ENCODE measurements around the gene HOPX.
A peak's percentile ranks its signal among the peaks of the same experiment; 100 is the strongest.

Gene HOPX

DNA sequence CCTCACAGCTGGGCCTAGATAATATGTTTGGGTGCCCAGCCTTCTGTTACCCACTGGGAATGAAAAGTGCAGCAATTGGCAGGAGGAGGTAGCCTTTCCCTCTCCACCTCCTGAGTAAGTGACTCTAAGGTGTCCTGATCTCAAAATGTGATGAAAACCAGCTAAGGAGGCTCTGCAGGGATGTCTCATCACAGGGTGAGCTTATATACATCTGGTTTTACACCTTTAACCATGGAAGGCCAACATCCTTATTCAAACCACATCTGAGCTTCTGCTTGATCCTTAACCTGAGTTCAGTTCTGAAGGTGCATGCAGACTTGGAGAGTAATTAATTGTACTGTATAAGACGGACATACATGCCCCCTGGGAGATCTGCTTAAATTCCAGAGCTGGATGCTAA is 53.7 kb downstream of the HOPX start:
- DNase-seq (ENCODE audit: low read depth): no peak
- TF ChIP-seq POLR2A (IDR thresholded peaks at IDR 0.05; ENCODE audit: extremely low read depth, insufficient read length) (no peak), MYC (IDR thresholded peaks at IDR 0.05; ENCODE audit: low read depth, low read length) (no peak)
- TF ChIP-seq, protein P1, sequence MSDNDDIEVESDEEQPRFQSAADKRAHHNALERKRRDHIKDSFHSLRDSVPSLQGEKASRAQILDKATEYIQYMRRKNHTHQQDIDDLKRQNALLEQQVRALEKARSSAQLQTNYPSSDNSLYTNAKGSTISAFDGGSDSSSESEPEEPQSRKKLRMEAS (IDR thresholded peaks at IDR 0.05; ENCODE audit: low read depth, low read length): no peak
- TF ChIP-seq, protein P2, sequence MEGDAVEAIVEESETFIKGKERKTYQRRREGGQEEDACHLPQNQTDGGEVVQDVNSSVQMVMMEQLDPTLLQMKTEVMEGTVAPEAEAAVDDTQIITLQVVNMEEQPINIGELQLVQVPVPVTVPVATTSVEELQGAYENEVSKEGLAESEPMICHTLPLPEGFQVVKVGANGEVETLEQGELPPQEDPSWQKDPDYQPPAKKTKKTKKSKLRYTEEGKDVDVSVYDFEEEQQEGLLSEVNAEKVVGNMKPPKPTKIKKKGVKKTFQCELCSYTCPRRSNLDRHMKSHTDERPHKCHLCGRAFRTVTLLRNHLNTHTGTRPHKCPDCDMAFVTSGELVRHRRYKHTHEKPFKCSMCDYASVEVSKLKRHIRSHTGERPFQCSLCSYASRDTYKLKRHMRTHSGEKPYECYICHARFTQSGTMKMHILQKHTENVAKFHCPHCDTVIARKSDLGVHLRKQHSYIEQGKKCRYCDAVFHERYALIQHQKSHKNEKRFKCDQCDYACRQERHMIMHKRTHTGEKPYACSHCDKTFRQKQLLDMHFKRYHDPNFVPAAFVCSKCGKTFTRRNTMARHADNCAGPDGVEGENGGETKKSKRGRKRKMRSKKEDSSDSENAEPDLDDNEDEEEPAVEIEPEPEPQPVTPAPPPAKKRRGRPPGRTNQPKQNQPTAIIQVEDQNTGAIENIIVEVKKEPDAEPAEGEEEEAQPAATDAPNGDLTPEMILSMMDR (IDR thresholded peaks at IDR 0.05; ENCODE audit: low read depth, low read length): no peak
- no peak overlapping the region for H3K4me3 ChIP-seq (ENCODE audit: low read depth, low read length)

DNA sequence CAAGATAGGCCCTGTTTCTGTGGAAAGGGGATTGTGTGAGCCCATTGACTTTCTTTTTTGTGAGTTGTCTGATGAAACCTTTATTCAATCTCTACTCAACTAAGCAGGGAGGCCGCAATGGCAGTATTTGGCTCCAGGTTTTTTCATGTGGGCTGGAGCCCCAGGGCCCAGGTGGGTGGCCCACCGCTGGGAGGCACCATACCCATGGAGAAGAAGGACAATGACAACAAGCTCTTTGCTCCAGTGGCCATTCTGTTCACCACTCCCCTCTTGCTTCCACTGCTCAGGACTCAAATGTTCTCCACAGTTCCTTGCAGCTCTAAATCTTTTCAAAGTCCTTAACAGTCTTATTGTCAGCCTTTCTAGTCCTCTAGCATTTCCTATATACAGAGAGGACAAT is 54.1 kb downstream of the HOPX start:
- peak; percentile 6 for DNase-seq (ENCODE audit: low read depth)
- TF ChIP-seq MYC (IDR thresholded peaks at IDR 0.05; ENCODE audit: low read depth, low read length) (no peak), POLR2A (IDR thresholded peaks at IDR 0.05; ENCODE audit: extremely low read depth, insufficient read length) (no peak)
- TF ChIP-seq, protein P2 (IDR thresholded peaks at IDR 0.05; ENCODE audit: low read depth, low read length): no peak
- TF ChIP-seq, protein P1 (IDR thresholded peaks at IDR 0.05; ENCODE audit: low read depth, low read length): no peak
- H3K4me3 ChIP-seq (ENCODE audit: low read depth, low read length): no peak overlapping the region

DNA sequence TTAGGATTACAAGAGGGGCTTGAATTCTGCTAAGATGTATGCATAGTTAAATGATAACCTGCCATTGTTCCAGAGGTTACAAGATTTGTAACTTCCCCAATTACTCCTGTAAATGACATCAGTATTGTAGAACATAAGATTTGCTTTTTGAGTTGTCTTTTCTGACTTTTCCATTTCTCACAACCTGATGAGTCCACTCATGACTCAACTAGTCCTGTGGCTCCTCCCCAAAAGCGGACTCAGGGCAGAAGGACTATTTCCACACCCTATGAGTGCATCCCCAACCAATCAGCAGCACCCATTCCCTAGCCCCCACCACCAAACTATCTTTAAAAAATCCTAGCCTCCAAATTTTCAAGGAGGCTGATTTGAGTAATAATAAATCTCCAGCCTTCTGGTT is 54.7 kb downstream of the HOPX start:
- DNase-seq (ENCODE audit: low read depth): no peak
- TF ChIP-seq POLR2A (IDR thresholded peaks at IDR 0.05; ENCODE audit: extremely low read depth, insufficient read length) (no peak), MYC (IDR thresholded peaks at IDR 0.05; ENCODE audit: low read depth, low read length) (no peak)
- TF ChIP-seq, protein P2 (IDR thresholded peaks at IDR 0.05; ENCODE audit: low read depth, low read length): no peak
- TF ChIP-seq, protein P1 (IDR thresholded peaks at IDR 0.05; ENCODE audit: low read depth, low read length): no peak
- H3K4me3 ChIP-seq (ENCODE audit: low read depth, low read length): no peak overlapping the region

DNA sequence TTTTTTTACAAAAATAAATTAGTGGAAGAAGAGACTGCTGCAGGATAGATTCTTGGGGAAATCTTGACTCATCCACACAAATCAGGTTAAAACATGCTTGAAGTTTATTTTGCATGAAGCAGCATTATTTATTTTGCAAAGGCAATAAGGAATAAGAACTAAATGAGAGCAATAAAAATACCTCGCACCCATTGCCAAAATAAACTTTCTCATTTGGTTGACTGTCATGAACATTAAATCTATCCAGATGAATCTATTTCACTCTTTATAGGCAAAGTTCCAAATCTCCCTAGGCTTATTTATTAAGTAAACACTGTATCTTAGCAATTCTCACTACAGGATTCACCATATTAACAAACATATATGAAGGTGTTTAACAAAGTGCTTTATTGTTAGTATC is 58.9 kb downstream of the HOPX start:
- no peak overlapping the region for H3K4me3 ChIP-seq (ENCODE audit: low read depth, low read length)
- DNase-seq (ENCODE audit: low read depth): no peak
- TF ChIP-seq, protein P2 (IDR thresholded peaks at IDR 0.05; ENCODE audit: low read depth, low read length): no peak
- TF ChIP-seq POLR2A (IDR thresholded peaks at IDR 0.05; ENCODE audit: extremely low read depth, insufficient read length) (no peak), MYC (IDR thresholded peaks at IDR 0.05; ENCODE audit: low read depth, low read length) (no peak)
- TF ChIP-seq, protein P1 (IDR thresholded peaks at IDR 0.05; ENCODE audit: low read depth, low read length): no peak

DNA sequence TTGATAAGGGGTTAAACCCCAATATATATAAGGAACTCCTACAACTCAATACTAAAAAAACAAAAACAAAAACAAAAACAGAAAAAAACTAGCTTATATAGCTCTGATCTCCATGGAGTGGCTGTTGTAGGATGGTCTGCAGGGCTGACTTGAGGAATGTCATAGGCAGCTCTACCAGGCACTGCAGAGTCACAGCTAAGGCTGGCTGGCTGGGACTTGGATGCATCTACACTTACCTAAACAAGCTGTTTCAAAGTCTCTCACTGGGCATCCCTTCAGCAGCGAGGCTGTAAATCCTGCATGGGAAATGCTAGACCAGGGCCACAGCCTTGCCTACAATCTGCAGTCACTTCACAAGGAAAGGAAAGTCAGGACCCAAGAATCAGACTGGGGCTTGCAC is 61.3 kb downstream of the HOPX start:
- no peak for TF ChIP-seq MYC (IDR thresholded peaks at IDR 0.05; ENCODE audit: low read depth, low read length)
- no peak for TF ChIP-seq POLR2A (IDR thresholded peaks at IDR 0.05; ENCODE audit: extremely low read depth, insufficient read length)
- TF ChIP-seq, protein P1 (IDR thresholded peaks at IDR 0.05; ENCODE audit: low read depth, low read length): no peak
- TF ChIP-seq, protein P2 (IDR thresholded peaks at IDR 0.05; ENCODE audit: low read depth, low read length): no peak
- H3K4me3 ChIP-seq (ENCODE audit: low read depth, low read length): no peak overlapping the region
- no peak for DNase-seq (ENCODE audit: low read depth)

DNA sequence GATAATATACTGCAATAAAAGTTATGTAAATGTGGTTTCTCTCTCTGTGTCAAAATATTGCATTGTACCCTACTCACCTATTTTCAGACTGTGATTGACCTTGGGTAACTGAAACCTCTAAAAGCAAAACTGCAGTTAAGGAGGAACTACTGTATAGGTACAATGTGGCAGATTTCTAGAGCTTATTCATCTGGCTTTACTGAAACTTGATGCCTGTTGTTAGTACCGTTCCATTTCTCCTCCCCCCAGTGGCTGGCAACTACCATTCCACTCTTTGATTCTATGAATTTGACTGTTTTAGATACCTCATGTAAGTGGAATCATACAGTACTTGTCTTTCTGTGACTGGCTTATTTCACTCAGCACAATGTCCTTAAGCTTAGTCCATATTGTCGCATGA is 61.9 kb downstream of the HOPX start:
- H3K4me3 ChIP-seq (ENCODE audit: low read depth, low read length): no peak overlapping the region
- TF ChIP-seq, protein P2 (IDR thresholded peaks at IDR 0.05; ENCODE audit: low read depth, low read length): no peak
- TF ChIP-seq, protein P1 (IDR thresholded peaks at IDR 0.05; ENCODE audit: low read depth, low read length): no peak
- TF ChIP-seq MYC (IDR thresholded peaks at IDR 0.05; ENCODE audit: low read depth, low read length): no peak
- TF ChIP-seq POLR2A (IDR thresholded peaks at IDR 0.05; ENCODE audit: extremely low read depth, insufficient read length): no peak
- DNase-seq (ENCODE audit: low read depth): peak; percentile 6

Data from NB4 (cell line).